GM20431 (cell line): ENCODE measurements around the gene DNAJB6.

Experiments
- in situ Hi-C: fragments of 300-500 bp; cut with MseI, MboI; formaldehyde crosslinking; loops from one replicate; pipeline ENCODE4 v1.15.0; 2020; ENCODE audit warnings: low sequenced_read_pairs; ENCODE audit not compliant: unreplicated experiment

Gene DNAJB6

DNA sequence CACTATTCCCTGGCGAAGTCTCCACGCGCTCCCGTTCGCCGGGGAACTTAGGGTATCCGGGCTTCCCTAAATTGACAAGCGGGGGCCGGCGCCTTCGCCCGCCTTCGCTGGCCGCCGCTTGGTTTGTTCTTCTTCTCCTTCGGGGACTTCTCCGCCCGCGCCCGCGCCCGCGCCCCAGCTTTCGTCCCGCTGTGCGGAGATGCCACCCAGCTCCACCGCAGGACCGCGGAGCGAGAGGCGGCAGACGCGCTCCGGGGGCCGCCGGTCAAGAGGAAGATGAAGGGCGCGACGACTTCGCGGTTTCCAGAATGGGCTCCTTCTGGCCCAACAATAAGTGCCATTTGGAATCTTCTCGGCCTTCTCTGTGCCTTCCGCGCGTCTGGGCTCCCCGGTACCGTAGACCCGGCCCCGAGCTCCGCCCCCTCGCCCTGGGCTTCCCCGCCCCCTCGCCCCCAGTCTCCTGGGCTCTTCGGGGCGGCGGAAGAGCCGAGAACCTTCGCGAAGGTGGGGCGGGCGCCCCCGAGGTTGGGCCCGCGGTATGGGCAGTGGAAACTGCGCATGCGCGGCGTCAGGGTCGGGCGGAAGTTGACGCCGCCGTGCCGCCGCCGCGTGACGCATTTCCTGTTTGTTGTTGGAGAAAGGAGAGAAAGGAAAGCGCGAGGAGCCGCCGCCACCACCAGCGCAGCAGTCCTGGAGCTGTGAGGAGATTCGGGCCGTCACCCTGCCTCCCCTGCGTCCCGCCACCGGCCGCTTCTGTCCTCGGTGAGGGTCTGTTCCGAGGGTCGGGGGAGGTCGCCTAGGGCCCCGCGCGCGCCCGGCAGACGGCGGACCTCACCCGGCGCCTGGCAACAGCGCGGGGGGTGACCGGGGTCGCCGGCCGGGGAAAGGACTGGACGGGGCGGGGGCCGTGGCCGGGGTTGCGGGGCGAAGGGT is at the start of gene DNAJB6:
Gene DNAJB6 (plus strand): TSS at position 622 of the 933 bp plus-strand sequence. CDS start 21,569 bp downstream, outside the sequence.
- in situ Hi-C loops, result no loop called here

DNA sequence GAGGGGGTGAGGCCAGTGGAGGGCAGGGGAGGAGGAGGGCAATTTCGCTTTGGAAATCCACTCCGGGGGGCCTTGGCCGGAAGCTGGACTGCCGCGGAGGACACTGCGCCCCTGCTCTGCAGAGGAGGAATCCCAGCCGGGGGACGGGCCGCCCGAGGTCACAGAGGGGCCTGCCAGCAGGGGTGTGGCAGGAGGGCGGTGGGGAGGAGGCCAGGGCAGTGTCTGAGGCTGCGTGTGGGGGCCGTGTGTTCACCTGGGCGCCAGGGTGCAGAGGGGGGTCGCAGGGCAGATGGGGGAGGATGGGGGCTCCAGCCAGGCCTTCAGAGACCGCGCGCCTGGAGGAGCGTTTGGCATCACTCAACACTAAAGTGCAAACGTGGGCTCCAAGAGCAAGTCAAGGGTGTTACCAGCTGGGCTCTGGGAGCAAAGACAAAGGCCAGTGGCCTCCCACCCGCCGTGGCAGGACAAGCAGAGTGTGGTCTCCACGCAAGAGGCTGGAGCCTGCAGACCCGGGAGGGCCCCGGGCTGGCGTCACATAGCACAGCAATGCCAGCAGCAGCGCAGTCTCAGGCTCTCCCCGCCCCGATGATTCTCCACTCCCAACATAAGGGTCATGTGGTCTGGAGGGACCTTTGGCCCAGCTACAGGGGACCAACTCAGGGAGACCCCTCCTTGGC is 45.3 kb upstream of the DNAJB6 start:
- in situ Hi-C loops, result no loop called here

- in situ Hi-C loops, result no loop called here
These were observed 44.5 kb upstream of the DNAJB6 start for GRCh38 chr7:157292258-157292657.

GRCh38 chr7:157292770-157293412 is 43.9 kb upstream of the DNAJB6 start:
- in situ Hi-C loops, result no loop called here

GRCh38 chr7:157293413-157293788 is 43.4 kb upstream of the DNAJB6 start:
- in situ Hi-C loops, result no loop called here

DNA sequence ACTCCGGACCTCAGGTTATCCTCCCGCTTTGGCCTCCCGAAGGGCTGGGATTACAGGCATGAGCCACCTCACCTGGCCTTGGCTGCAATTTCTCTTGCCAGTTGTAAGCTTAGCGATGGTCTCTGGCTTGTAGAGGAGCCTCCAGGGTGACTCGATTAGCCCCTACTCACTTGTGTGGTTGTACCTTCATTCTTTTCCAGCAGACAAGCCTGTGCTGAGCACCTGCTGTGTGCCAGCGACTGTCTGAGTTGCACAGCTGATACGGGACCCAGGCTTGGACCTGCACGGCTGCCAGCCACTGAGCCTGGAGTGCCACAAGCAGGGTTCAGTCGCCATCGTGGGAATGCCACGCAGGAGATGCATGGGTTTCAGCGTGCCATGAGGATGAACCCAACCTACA is 42.0 kb upstream of the DNAJB6 start:
- in situ Hi-C loops, result no loop called here

- in situ Hi-C loops, result no loop called here
These were observed 41.5 kb upstream of the DNAJB6 start for GRCh38 chr7:157295338-157295737.

- in situ Hi-C loops, result no loop called here
These were observed 39.6 kb upstream of the DNAJB6 start for GRCh38 chr7:157297185-157297584.

DNA sequence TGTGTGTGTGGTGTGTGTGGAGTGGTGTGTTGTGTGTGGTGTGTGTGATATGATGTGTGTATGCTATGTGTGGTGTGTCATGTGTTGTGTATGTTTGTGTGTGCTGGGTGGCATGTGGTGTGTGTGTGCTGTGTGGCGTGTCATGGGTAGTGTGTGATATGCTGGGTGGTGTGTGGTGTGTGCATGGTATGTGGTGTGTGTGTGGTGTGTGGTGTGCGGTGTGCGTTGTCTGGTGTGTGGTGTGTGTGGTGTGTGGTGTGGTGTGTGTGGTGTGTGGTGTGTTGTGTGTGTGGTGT is 37.5 kb upstream of the DNAJB6 start:
- in situ Hi-C loops, result no loop called here

DNA sequence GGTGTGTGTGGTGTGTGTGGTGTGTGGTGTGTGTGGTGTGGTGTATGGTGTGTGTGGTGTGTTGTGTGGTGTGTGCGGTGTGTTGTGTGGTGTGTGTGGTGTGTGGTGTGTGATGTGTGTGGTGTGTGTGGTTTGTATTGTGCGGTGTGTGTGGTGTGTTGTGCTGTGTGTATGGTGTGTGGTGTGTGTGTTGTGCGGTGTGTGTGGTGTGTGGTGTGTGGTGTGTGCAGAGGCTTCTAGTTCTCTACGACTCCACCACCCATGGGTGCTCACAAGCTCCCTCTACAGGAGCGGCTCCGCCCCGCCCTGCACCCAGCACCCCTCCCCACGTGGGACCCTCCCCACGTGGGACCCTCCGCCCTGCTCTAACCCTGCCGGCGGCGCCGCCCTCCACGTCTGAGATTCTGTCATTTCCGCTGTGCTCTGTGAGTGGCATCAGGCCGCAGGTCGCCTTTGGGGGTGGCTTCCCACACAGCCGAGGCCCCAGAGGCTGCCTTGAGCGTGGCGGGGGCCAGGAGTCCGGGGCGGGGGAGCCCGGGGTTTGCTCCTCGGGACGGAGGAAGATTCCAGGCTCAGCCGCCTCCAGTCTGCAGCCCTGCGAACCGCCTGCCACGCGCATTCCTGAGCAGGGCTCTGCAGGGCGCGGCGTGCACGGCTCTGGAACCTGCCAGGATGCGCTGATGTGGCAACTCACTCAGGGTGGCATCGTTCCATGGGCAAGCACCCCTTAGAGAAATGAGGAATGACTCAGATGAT is 37.0 kb upstream of the DNAJB6 start:
- in situ Hi-C loops, result no loop called here

- in situ Hi-C loops, result no loop called here
These were observed 36.4 kb upstream of the DNAJB6 start for GRCh38 chr7:157300369-157300825.

- in situ Hi-C loops, result no loop called here
These were observed 35.1 kb upstream of the DNAJB6 start for GRCh38 chr7:157301610-157302120.

- in situ Hi-C loops, result no loop called here
These were observed 29.7 kb upstream of the DNAJB6 start for GRCh38 chr7:157306846-157307838.

- in situ Hi-C loops, result no loop called here
These were observed 26.7 kb upstream of the DNAJB6 start for GRCh38 chr7:157309988-157310668.

DNA sequence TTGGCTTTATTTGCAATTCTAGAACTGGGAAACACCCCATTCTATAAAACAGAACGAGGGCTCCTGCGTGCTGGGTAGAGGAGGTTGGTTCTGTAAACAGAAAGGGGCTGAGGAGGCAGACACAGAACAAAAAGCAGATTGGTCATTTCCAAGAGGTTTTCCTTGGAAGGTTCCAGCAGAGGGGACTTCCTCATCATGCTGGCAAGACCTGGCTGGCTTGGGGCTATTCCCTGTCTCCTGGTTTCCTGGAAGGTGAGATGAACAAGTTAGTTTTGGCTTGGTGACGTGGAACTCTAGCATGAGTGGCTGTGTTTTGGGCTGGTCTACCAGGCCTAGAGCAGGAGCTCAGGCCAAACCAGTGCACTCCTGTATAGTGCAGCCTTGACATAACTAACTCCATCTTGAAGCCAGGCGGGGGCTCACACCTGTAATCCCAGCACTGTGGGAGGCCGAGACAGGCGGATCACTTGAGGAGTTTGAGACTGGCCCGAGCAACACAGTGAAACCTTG is 26.1 kb upstream of the DNAJB6 start:
- in situ Hi-C loops, result no loop called here

DNA sequence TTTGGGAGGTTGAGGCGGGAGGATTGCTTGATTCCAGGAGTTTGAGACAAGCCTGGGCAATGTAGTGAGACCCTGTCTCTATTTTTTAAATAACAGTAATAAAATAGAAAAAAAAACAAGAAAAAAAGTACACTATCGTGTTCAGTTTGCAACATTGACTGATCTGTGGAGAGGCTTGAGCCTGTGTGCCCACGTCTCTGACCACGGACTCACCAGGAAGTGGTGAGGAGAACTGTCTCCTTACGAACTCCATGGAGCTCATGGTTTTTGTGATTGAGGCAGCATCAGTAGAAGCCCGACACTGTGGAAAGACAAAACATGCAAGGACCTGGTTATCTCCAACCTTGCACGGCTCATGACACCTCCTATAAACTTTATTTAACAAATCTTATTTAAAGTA is 23.9 kb upstream of the DNAJB6 start:
- in situ Hi-C loops, result no loop called here

DNA sequence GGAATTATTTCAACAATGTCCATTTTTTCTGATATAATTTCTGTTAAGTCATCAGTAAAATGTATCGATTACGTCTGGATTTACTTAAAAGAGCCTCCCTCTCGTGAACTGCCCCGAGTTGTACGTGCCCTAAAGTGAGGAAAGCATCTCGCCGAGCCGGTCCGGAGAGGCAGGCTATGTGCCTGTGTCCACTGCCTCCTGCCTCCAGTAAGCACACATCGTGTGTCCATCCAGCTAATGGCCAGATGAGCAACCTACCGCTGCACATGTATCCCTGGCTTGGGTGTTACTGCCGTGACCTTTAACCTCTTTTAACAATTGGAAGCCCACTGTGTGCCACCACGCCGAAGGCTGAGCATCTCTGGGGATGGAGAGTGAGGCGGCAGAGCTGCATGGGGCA is 23.2 kb upstream of the DNAJB6 start:
- in situ Hi-C loops, result no loop called here

DNA sequence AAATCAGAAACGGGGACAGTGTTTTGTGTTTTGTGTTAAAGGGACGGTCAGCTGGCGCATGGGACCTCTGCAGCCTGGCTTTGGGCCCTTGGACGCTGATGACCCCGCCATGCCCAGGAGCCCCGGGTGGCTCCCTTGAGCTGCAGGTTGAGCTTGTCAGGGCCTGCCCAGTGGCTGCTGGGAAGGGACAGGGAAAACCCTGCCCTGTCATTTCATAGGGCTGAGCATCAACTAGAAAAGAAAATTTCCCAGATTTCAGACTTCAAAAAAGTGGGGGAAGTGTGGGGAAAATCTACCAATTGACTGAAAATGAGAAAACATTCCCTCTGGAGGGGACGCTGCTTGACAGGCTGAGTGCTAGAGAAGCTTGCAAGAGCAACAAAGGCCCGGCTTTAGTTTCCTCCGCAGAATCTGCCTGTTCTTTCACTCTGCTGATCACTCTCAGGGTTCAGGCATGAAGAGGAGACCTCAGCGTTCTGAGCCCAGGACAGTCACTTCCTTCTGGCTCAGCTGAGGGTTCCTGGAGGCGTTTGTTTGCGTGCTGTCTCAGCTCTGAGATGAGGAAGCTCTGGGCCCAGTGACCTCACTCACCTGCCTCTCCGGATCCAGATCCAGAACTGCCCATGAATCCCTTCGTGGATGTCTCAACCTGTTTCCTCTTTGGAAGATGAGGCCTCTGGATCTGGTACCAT is 18.6 kb upstream of the DNAJB6 start:
- in situ Hi-C loops, result no loop called here
